OCI-LY1 (cell line): ENCODE measurements around the gene UQCR10.

Source experiments
- EZH2 ChIP-seq: fragments of 200-600 bp; sonication (generic), shearing (Covaris generic); IDR thresholded peaks from 2 replicates; pipeline ENCODE4 v1.8.0; 2017; ENCODE audit warnings: borderline replicate concordance, mixed run types, mild to moderate bottlenecking, antibody characterized with exemption, low read length, moderate library complexity, mixed read lengths
- TF ChIP-seq, protein P1 (sequence below): fragments of 200-600 bp; sonication (generic), shearing (Covaris generic); IDR thresholded peaks from 2 replicates; pipeline ENCODE4 v1.5.1; 2017; ENCODE audit warnings: mild to moderate bottlenecking, antibody characterized with exemption, low read length, moderate library complexity, mixed read lengths

DNA sequence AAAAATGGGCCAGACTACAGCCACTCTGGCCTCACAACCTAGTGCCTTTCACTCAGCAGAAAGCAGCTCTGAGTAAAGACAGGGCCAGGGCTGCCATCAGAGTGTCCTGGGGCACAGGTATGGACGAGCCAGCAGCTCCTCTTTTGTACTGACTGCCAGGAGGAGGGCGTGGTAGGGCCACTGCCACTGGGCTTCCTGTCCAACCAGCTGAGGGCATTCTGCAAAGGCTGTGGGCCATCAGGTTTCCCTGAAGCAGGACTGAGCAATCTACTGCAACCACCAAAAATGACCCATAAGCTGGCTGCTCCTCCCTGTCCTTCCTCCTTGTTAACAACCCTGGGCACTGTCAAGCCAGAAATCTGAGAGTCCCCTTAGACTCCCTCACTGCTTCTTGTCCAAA lies 37.8 kb downstream of the UQCR10 start:
- TF ChIP-seq, protein P1, sequence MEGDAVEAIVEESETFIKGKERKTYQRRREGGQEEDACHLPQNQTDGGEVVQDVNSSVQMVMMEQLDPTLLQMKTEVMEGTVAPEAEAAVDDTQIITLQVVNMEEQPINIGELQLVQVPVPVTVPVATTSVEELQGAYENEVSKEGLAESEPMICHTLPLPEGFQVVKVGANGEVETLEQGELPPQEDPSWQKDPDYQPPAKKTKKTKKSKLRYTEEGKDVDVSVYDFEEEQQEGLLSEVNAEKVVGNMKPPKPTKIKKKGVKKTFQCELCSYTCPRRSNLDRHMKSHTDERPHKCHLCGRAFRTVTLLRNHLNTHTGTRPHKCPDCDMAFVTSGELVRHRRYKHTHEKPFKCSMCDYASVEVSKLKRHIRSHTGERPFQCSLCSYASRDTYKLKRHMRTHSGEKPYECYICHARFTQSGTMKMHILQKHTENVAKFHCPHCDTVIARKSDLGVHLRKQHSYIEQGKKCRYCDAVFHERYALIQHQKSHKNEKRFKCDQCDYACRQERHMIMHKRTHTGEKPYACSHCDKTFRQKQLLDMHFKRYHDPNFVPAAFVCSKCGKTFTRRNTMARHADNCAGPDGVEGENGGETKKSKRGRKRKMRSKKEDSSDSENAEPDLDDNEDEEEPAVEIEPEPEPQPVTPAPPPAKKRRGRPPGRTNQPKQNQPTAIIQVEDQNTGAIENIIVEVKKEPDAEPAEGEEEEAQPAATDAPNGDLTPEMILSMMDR, result no peak
- no peak for TF ChIP-seq EZH2
